WTC11 (cell line): ENCODE measurements around the gene WWP2. TPM values are rescaled to one million over a fixed set of nuclear protein-coding genes. Genes with fewer than 3 reads are reported as not detected.
A peak's percentile ranks its signal among the peaks of the same experiment; 100 is the strongest.

ENCODE experiments used
- ATAC-seq: fragments of 200-7000 bp; cut with Tn5 transposase; 2 replicates; pipeline ENCODE4 v1.10.0; 2021; ENCODE audit warnings: mild to moderate bottlenecking, moderate library complexity
- CTCF ChIA-PET: fragments of 300-600 bp; sonication (Branson Sonifier 250); formaldehyde crosslinking; loops from one replicate; lab custom pipeline; 2021; ENCODE audit warnings: antibody characterized with exemption; lab: Charles Lee
- POLR2A ChIA-PET: fragments of 350-600 bp; sonication (Branson Sonifier 250); formaldehyde crosslinking; loops from one replicate; lab custom pipeline; 2021; ENCODE audit warnings: antibody characterized with exemption; lab: Charles Lee
- DNase-seq: peaks from one replicate; pipeline ENCODE4 v3.0.0; 2021; ENCODE audit warnings: low spot score
- H3K27ac Mint-ChIP-seq: 2 replicates; pipeline ENCODE4 v1.8.0; 2021; ENCODE audit warnings: mixed read lengths
- H3K27me3 Mint-ChIP-seq: 2 replicates; pipeline ENCODE4 v1.8.0; 2021; ENCODE audit warnings: low read depth, mild to moderate bottlenecking, moderate library complexity, mixed read lengths
- H3K36me3 Mint-ChIP-seq: 2 replicates; pipeline ENCODE4 v1.8.0; 2021; ENCODE audit warnings: mixed read lengths
- H3K4me1 Mint-ChIP-seq: 2 replicates; pipeline ENCODE4 v1.8.0; 2022; ENCODE audit warnings: mixed read lengths
- H3K4me3 Mint-ChIP-seq: 2 replicates; pipeline ENCODE4 v1.8.0; 2021; ENCODE audit warnings: mild to moderate bottlenecking, moderate library complexity, mixed read lengths
- H3K9me3 Mint-ChIP-seq: 2 replicates; pipeline ENCODE4 v1.8.0; 2021; ENCODE audit warnings: mixed read lengths
- ETV6 ChIP-seq: sonication (generic); formaldehyde crosslinking; IDR thresholded peaks from 2 replicates; pipeline ENCODE4 v1.8.1; 2022; ENCODE audit warnings: mild to moderate bottlenecking, missing genetic modification reagents
- GTF2I ChIP-seq: fragments of 250-450 bp; sonication (Bioruptor Pico); conservative IDR thresholded peaks from 2 replicates; pipeline ENCODE4 v1.4.0; 2021; ENCODE audit warnings: mild to moderate bottlenecking
- JUN ChIP-seq: sonication (generic); formaldehyde crosslinking; IDR thresholded peaks from 2 replicates; pipeline ENCODE4 v1.8.0; 2023; ENCODE audit warnings: mild to moderate bottlenecking, missing genetic modification reagents
- NFYB ChIP-seq: sonication (generic); formaldehyde crosslinking; conservative IDR thresholded peaks from 2 replicates; pipeline ENCODE4 v1.8.0; 2022; ENCODE audit warnings: low read depth, missing genetic modification reagents
- SP1 ChIP-seq: sonication (generic); formaldehyde crosslinking; conservative IDR thresholded peaks from 2 replicates; pipeline ENCODE4 v1.8.1; 2022; ENCODE audit warnings: missing genetic modification reagents
- TEAD4 ChIP-seq: sonication (generic); formaldehyde crosslinking; IDR thresholded peaks from 2 replicates; pipeline ENCODE4 v1.8.0; 2022; ENCODE audit warnings: mild to moderate bottlenecking, missing genetic modification reagents
- ZNF232 ChIP-seq: sonication (generic); formaldehyde crosslinking; IDR thresholded peaks from 2 replicates; pipeline ENCODE4 v1.8.0; 2022; ENCODE audit warnings: mild to moderate bottlenecking, missing genetic modification reagents
- ZNF396 ChIP-seq: fragments of 250-450 bp; sonication (Bioruptor Pico); IDR thresholded peaks from 2 replicates; pipeline ENCODE4 v1.8.0; 2021; ENCODE audit warnings: mild to moderate bottlenecking, moderate library complexity, borderline replicate concordance
- total RNA-seq: library from RNA; stranded (reverse); gene quantifications from 3 replicates; pipeline ENCODE4 v1.2.3, GENCODE V29; 2021
- TF ChIP-seq, protein P1 (sequence below): sonication (generic); formaldehyde crosslinking; IDR thresholded peaks from 2 replicates; pipeline ENCODE4 v1.8.1; 2023; ENCODE audit warnings: mild to moderate bottlenecking, missing genetic modification reagents, borderline replicate concordance
- TF ChIP-seq, protein P2 (sequence below): sonication (generic); formaldehyde crosslinking; IDR thresholded peaks from 2 replicates; pipeline ENCODE4 v1.8.1; 2022; ENCODE audit warnings: mild to moderate bottlenecking, moderate library complexity, missing genetic modification reagents
- TF ChIP-seq, protein P3 (sequence below): sonication (generic); formaldehyde crosslinking; IDR thresholded peaks from 2 replicates; pipeline ENCODE4 v1.8.0; 2022; ENCODE audit warnings: mild to moderate bottlenecking, missing genetic modification reagents
- TF ChIP-seq, protein P4 (sequence below): sonication (generic); formaldehyde crosslinking; IDR thresholded peaks from 2 replicates; pipeline ENCODE4 v1.8.0; 2022; ENCODE audit warnings: mild to moderate bottlenecking, missing genetic modification reagents
- TF ChIP-seq, protein P5 (sequence below): fragments of 250-450 bp; sonication (Bioruptor Pico); IDR thresholded peaks from 2 replicates; pipeline ENCODE4 v1.9.0; 2021; ENCODE audit warnings: mild to moderate bottlenecking
- TF ChIP-seq, protein P6 (sequence below): sonication (generic); formaldehyde crosslinking; IDR thresholded peaks from 2 replicates; pipeline ENCODE4 v1.8.0; 2022; ENCODE audit warnings: mild to moderate bottlenecking, missing genetic modification reagents
- TF ChIP-seq, protein P7 (sequence below): sonication (generic); formaldehyde crosslinking; IDR thresholded peaks from 2 replicates; pipeline ENCODE4 v1.8.1; 2022; ENCODE audit warnings: low read depth, mild to moderate bottlenecking, moderate library complexity, missing genetic modification reagents, borderline replicate concordance
- TF ChIP-seq, protein P8 (sequence below): fragments of 250-450 bp; sonication (Bioruptor Pico); conservative IDR thresholded peaks from 2 replicates; pipeline ENCODE4 v1.9.0; 2021; ENCODE audit warnings: mild to moderate bottlenecking
- TF ChIP-seq, protein P9 (sequence below): sonication (generic); formaldehyde crosslinking; IDR thresholded peaks from 2 replicates; pipeline ENCODE4 v1.8.1; 2023; ENCODE audit warnings: mild to moderate bottlenecking, moderate library complexity, missing genetic modification reagents

WWP2 gene
- total RNA-seq, 1 experiment from 2014 or later = 39.1 TPM

DNA sequence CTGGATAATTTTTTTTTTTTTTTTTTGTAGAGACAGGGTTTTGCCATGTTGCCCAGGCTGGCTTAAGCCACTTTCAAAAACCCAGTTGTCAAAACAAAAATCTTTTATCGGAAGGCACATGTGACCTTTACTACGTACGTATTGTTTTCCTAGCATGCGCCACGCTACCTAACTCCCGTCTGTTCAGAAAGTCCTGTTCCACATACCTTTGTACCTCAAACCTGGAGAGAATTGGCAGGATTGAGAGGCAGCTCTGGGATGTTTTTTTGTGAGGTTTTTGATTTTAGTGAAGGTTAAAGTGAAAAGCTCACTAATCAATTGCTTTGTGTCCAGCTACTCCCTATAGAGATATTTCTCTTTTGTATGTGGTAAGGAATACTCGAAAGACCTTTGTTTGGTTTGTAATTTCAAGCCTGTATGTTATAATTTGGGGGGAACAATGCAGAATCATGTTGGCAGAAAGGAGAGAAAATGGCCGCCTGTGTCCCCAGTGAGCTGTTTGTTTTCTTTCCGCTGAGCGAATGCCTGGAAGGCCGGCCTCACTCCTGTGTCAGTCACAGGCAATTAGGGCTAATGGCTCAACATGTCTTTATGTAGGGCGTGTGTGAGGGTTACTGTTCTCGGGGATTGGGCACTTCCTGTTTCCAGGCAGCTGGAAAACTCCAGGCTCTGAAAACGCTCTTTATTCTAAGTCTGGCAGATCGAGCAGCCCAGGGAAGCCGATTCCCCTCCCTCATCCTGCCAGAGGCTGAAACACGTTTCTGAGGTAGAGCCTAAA, 128.2 kb downstream of the WWP2 start:
- Mint-ChIP-seq H3K36me3 (peaks cover 22% of the 10 kb centered on the region), H3K27ac (peak overlapping the region; percentile 97), H3K9me3 (no peaks in the 10 kb centered on the region), H3K4me1 (peaks cover 16% of the 10 kb centered on the region), H3K27me3 (no peaks in the 10 kb centered on the region)
- ATAC-seq = peak; percentile 95
- peak; percentile 44 for DNase-seq
- POLR2A ChIA-PET = no interaction called here
- no peak for TF ChIP-seq SP1 (CRISPR knock-in tag)
- no peak for TF ChIP-seq TEAD4 (CRISPR knock-in tag)
- no peak for TF ChIP-seq ZNF396 (CRISPR knock-in tag)
- TF ChIP-seq NFYB (CRISPR knock-in tag) = no peak
- TF ChIP-seq, protein P1, sequence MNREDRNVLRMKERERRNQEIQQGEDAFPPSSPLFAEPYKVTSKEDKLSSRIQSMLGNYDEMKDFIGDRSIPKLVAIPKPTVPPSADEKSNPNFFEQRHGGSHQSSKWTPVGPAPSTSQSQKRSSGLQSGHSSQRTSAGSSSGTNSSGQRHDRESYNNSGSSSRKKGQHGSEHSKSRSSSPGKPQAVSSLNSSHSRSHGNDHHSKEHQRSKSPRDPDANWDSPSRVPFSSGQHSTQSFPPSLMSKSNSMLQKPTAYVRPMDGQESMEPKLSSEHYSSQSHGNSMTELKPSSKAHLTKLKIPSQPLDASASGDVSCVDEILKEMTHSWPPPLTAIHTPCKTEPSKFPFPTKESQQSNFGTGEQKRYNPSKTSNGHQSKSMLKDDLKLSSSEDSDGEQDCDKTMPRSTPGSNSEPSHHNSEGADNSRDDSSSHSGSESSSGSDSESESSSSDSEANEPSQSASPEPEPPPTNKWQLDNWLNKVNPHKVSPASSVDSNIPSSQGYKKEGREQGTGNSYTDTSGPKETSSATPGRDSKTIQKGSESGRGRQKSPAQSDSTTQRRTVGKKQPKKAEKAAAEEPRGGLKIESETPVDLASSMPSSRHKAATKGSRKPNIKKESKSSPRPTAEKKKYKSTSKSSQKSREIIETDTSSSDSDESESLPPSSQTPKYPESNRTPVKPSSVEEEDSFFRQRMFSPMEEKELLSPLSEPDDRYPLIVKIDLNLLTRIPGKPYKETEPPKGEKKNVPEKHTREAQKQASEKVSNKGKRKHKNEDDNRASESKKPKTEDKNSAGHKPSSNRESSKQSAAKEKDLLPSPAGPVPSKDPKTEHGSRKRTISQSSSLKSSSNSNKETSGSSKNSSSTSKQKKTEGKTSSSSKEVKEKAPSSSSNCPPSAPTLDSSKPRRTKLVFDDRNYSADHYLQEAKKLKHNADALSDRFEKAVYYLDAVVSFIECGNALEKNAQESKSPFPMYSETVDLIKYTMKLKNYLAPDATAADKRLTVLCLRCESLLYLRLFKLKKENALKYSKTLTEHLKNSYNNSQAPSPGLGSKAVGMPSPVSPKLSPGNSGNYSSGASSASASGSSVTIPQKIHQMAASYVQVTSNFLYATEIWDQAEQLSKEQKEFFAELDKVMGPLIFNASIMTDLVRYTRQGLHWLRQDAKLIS (CRISPR knock-in tag) = no peak
- TF ChIP-seq ZNF232 (CRISPR knock-in tag) = no peak
- TF ChIP-seq, protein P2, sequence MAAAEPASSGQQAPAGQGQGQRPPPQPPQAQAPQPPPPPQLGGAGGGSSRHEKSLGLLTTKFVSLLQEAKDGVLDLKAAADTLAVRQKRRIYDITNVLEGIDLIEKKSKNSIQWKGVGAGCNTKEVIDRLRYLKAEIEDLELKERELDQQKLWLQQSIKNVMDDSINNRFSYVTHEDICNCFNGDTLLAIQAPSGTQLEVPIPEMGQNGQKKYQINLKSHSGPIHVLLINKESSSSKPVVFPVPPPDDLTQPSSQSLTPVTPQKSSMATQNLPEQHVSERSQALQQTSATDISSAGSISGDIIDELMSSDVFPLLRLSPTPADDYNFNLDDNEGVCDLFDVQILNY (CRISPR knock-in tag) = no peak
- TF ChIP-seq, protein P3, sequence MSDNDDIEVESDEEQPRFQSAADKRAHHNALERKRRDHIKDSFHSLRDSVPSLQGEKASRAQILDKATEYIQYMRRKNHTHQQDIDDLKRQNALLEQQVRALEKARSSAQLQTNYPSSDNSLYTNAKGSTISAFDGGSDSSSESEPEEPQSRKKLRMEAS (CRISPR knock-in tag) = no peak
- TF ChIP-seq, protein P4, sequence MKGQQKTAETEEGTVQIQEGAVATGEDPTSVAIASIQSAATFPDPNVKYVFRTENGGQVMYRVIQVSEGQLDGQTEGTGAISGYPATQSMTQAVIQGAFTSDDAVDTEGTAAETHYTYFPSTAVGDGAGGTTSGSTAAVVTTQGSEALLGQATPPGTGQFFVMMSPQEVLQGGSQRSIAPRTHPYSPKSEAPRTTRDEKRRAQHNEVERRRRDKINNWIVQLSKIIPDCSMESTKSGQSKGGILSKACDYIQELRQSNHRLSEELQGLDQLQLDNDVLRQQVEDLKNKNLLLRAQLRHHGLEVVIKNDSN (CRISPR knock-in tag) = no peak
- no peak for TF ChIP-seq GTF2I (CRISPR knock-in tag)
- TF ChIP-seq, protein P5, sequence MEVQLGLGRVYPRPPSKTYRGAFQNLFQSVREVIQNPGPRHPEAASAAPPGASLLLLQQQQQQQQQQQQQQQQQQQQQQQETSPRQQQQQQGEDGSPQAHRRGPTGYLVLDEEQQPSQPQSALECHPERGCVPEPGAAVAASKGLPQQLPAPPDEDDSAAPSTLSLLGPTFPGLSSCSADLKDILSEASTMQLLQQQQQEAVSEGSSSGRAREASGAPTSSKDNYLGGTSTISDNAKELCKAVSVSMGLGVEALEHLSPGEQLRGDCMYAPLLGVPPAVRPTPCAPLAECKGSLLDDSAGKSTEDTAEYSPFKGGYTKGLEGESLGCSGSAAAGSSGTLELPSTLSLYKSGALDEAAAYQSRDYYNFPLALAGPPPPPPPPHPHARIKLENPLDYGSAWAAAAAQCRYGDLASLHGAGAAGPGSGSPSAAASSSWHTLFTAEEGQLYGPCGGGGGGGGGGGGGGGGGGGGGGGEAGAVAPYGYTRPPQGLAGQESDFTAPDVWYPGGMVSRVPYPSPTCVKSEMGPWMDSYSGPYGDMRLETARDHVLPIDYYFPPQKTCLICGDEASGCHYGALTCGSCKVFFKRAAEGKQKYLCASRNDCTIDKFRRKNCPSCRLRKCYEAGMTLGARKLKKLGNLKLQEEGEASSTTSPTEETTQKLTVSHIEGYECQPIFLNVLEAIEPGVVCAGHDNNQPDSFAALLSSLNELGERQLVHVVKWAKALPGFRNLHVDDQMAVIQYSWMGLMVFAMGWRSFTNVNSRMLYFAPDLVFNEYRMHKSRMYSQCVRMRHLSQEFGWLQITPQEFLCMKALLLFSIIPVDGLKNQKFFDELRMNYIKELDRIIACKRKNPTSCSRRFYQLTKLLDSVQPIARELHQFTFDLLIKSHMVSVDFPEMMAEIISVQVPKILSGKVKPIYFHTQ (CRISPR knock-in tag) = no peak
- TF ChIP-seq, all 79 proteins: peak for 0
- H3K4me3 Mint-ChIP-seq = no peak overlapping the region; the same call in 1 of the 2 replicates
- CTCF ChIA-PET = interaction anchor here (1.2 kb wide), 1 partner anchor 40 kb away, joined by 10 read pairs; no protein-coding TSS in a partner anchor

DNA sequence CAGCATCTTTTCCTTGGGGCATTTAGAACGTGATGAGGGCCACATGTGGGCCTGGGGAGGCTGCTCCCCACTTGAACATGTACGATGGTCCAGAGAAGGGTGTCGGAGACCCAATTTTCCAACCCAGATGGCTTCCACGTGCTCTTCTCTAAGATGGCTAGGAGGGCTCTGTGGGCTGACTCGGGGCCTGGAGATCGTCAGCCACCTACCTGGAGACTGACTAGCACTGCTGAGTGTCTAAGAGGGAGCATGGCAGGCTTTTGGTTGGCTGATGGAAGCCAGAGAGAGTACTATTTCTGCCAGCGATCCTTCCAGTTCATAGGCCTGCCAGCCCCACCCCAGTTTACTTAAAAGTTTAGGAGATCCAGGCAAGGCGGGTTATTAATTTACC, 128.8 kb downstream of the WWP2 start:
- no peaks in the 10 kb centered on the region for H3K9me3 Mint-ChIP-seq
- H3K36me3 Mint-ChIP-seq = peaks cover 19% of the 10 kb centered on the region
- peaks cover 16% of the 10 kb centered on the region for H3K4me1 Mint-ChIP-seq
- ChIA-PET CTCF (interaction anchor here (1.2 kb wide), 1 partner anchor 40 kb away, joined by 10 read pairs; no protein-coding TSS in a partner anchor), POLR2A (no interaction called here)
- DNase-seq (no peak), ATAC-seq (peak; percentile 54)
- H3K4me3 Mint-ChIP-seq = no peak overlapping the region
- H3K27me3 Mint-ChIP-seq = no peaks in the 10 kb centered on the region
- H3K27ac Mint-ChIP-seq = peak overlapping the region; percentile 97
- TF ChIP-seq, protein P6, sequence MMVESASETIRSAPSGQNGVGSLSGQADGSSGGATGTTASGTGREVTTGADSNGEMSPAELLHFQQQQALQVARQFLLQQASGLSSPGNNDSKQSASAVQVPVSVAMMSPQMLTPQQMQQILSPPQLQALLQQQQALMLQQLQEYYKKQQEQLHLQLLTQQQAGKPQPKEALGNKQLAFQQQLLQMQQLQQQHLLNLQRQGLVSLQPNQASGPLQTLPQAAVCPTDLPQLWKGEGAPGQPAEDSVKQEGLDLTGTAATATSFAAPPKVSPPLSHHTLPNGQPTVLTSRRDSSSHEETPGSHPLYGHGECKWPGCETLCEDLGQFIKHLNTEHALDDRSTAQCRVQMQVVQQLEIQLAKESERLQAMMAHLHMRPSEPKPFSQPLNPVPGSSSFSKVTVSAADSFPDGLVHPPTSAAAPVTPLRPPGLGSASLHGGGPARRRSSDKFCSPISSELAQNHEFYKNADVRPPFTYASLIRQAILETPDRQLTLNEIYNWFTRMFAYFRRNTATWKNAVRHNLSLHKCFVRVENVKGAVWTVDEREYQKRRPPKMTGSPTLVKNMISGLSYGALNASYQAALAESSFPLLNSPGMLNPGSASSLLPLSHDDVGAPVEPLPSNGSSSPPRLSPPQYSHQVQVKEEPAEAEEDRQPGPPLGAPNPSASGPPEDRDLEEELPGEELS (CRISPR knock-in tag) = no peak
- TF ChIP-seq ETV6 (CRISPR knock-in tag) (no peak), JUN (CRISPR knock-in tag) (no peak)
- TF ChIP-seq, protein P7, sequence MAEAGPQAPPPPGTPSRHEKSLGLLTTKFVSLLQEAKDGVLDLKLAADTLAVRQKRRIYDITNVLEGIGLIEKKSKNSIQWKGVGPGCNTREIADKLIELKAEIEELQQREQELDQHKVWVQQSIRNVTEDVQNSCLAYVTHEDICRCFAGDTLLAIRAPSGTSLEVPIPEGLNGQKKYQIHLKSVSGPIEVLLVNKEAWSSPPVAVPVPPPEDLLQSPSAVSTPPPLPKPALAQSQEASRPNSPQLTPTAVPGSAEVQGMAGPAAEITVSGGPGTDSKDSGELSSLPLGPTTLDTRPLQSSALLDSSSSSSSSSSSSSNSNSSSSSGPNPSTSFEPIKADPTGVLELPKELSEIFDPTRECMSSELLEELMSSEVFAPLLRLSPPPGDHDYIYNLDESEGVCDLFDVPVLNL (CRISPR knock-in tag) = no peak
- TF ChIP-seq, protein P8, sequence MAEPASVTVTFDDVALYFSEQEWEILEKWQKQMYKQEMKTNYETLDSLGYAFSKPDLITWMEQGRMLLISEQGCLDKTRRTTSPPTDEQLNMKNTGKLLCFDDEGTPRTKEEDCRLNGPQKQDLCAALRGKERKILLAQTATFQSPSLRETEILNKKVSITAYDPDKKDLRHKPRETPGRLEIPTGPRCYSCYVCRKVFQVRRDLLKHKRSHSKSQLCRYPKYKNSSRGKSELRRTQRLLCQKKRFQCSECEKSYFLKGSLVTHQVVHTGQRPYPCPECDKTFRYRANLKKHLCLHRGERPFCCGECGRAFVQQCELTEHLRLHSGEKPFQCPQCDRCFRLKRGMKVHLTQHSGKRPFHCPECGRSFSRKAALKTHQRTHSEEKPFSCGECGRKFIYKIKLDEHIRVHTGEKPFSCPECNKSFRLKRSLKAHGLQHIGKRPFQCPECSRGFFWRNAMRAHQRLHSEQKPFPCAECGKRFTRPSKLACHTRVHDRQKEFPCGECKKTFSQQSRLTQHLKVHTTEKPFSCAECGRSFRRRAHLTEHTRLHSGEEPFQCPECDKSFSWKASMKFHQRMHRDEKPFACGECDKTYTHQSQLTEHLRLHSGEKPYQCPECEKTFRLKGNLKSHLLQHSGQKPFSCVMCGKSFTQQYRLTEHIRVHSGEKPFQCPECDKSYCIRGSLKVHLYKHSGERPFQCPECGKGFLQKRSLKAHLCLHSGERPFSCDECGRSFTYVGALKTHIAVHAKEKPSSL (CRISPR knock-in tag) = no peak
- TF ChIP-seq, protein P9, sequence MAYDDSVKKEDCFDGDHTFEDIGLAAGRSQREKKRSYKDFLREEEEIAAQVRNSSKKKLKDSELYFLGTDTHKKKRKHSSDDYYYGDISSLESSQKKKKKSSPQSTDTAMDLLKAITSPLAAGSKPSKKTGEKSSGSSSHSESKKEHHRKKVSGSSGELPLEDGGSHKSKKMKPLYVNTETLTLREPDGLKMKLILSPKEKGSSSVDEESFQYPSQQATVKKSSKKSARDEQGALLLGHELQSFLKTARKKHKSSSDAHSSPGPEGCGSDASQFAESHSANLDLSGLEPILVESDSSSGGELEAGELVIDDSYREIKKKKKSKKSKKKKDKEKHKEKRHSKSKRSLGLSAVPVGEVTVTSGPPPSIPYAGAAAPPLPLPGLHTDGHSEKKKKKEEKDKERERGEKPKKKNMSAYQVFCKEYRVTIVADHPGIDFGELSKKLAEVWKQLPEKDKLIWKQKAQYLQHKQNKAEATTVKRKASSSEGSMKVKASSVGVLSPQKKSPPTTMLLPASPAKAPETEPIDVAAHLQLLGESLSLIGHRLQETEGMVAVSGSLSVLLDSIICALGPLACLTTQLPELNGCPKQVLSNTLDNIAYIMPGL (CRISPR knock-in tag) = no peak
